A549 (cell line): ENCODE data around the gene ICAM5. TPM values are rescaled to one million over a fixed set of nuclear protein-coding genes. Genes with fewer than 3 reads are reported as not detected.

Experiments
- ATAC-seq, 2 experiments: fragments of 200-7000 bp in 1 of 2; fragments of >200 bp in 1 of 2; cut with Nextera tagmentation in 1 of 2; cut with Tn5 transposase in 1 of 2; 3 replicates each; pipeline versions ENCODE4 v1.8.0 to v1.9.1; 2018 to 2020; ENCODE audit warnings: mild to moderate bottlenecking in 1 of 2, moderate library complexity in 1 of 2
- CTCF ChIA-PET: fragments of 300-600 bp; sonication (Branson Sonifier 250); formaldehyde crosslinking; extraction: SDS; loops from one replicate; lab custom pipeline; 2021; ENCODE audit warnings: antibody characterized with exemption, inconsistent platforms; lab: Yijun Ruan, JAX
- POLR2A ChIA-PET: fragments of 350-600 bp; formaldehyde crosslinking; extraction: SDS; loops from one replicate; lab custom pipeline; 2021; ENCODE audit warnings: antibody characterized with exemption, inconsistent platforms; lab: Yijun Ruan, JAX
- DNase-seq, 2 experiments: peaks; one replicate each; pipeline versions ENCODE4 v3.0.0 to v3.0.0-alpha.2; 2011 to 2016; ENCODE audit warnings: low read depth in 1 of 2, low spot score in 1 of 2
- FAIRE-seq: peaks from 2 replicates; lab custom pipeline; 2011; peaks lifted over from hg19 to GRCh38; lab: Jason Lieb, UNC
- H3K27ac ChIP-seq, 2 experiments: fragments of >200 bp; sonication (Bioruptor Twin); formaldehyde crosslinking; 3 replicates each; pipeline ENCODE4 v1.5.1; 2016 to 2017
- H3K4me1 ChIP-seq: fragments of >200 bp; sonication (Bioruptor Twin); formaldehyde crosslinking; 3 replicates; pipeline ENCODE4 v1.6.1; 2016
- H3K4me2 ChIP-seq: fragments of >200 bp; sonication (Bioruptor Twin); formaldehyde crosslinking; 3 replicates; pipeline ENCODE4 v1.6.1; 2016
- H3K4me3 ChIP-seq: fragments of >200 bp; sonication (Bioruptor Twin); formaldehyde crosslinking; 3 replicates; pipeline ENCODE4 v1.5.1; 2016
- H3K9me3 ChIP-seq: fragments of >200 bp; sonication (Bioruptor Twin); formaldehyde crosslinking; 3 replicates; pipeline ENCODE4 v1.6.1; 2016
- BCL3 ChIP-seq: fragments of >200 bp; sonication (Bioruptor Twin); formaldehyde crosslinking; IDR thresholded peaks from 3 replicates; pipeline ENCODE4 v1.6.1; 2016
- CEBPB ChIP-seq, 2 experiments: fragments of >200 bp in 1 of 2; sonication (Bioruptor Twin) in 1 of 2; formaldehyde crosslinking in 1 of 2; IDR thresholded peaks; 2 replicates each; pipeline ENCODE4 v1.6.1; 2012 to 2016
- CTCF ChIP-seq: fragments of >200 bp; sonication (Bioruptor Twin); formaldehyde crosslinking; IDR thresholded peaks from 3 replicates; pipeline ENCODE4 v1.5.1; 2016
- E2F6 ChIP-seq: IDR thresholded peaks from 2 replicates; pipeline ENCODE4 v1.6.1; 2012; ENCODE audit warnings: low read depth, borderline replicate concordance
- EHF ChIP-seq: fragments of 250-450 bp; sonication (Bioruptor Pico); IDR thresholded peaks from 2 replicates; pipeline ENCODE4 v1.5.0; 2020; ENCODE audit warnings: mild to moderate bottlenecking
- ELK1 ChIP-seq: fragments of 150-350 bp; IDR thresholded peaks from 2 replicates; pipeline ENCODE4 v1.6.1; 2014; ENCODE audit warnings: low read depth, mild to moderate bottlenecking, low read length
- ESRRA ChIP-seq: fragments of 150-350 bp; IDR thresholded peaks from 2 replicates; pipeline ENCODE4 v1.6.1; 2014; ENCODE audit warnings: mild to moderate bottlenecking, low read length, borderline replicate concordance
- FOXS1 ChIP-seq: fragments of 250-450 bp; sonication (Bioruptor Pico); IDR thresholded peaks from 2 replicates; pipeline ENCODE4 v1.5.0; 2020; ENCODE audit warnings: mild to moderate bottlenecking, moderate library complexity
- HES2 ChIP-seq: fragments of >200 bp; sonication (Bioruptor Twin); formaldehyde crosslinking; IDR thresholded peaks from 2 replicates; pipeline ENCODE4 v1.6.1; 2016
- HOXA7 ChIP-seq: fragments of 250-450 bp; sonication (Bioruptor Pico); IDR thresholded peaks from 2 replicates; pipeline ENCODE4 v1.5.0; 2020; ENCODE audit warnings: mild to moderate bottlenecking, moderate library complexity
- JUNB ChIP-seq: fragments of >200 bp; sonication (Bioruptor Twin); formaldehyde crosslinking; IDR thresholded peaks from 2 replicates; pipeline ENCODE4 v1.6.1; 2016
- KDM1A ChIP-seq: fragments of 200-600 bp; sonication (generic); IDR thresholded peaks from 2 replicates; pipeline ENCODE4 v1.6.1; 2016; ENCODE audit warnings: low read depth, mild to moderate bottlenecking
- MAX ChIP-seq: IDR thresholded peaks from 2 replicates; pipeline ENCODE4 v1.6.1; 2012
- NFE2L2 ChIP-seq: fragments of 150-350 bp; conservative IDR thresholded peaks from 2 replicates; pipeline ENCODE4 v1.6.1; 2014; ENCODE audit warnings: low read length
- PHF8 ChIP-seq: fragments of 200-600 bp; sonication (generic); IDR thresholded peaks from 2 replicates; pipeline ENCODE4 v1.6.1; 2016; ENCODE audit warnings: low read depth, mild to moderate bottlenecking, antibody characterized with exemption, moderate library complexity, borderline replicate concordance
- POLR2A ChIP-seq: IDR thresholded peaks from 2 replicates; pipeline ENCODE4 v1.6.1; 2012; ENCODE audit warnings: mild to moderate bottlenecking, low read length
- RAD21 ChIP-seq, 2 experiments: fragments of >200 bp in 1 of 2; sonication (Bioruptor Twin) in 1 of 2; formaldehyde crosslinking in 1 of 2; IDR thresholded peaks in 1 of 2; conservative IDR thresholded peaks in 1 of 2; 2 replicates in 1 of 2; 3 replicates in 1 of 2; pipeline ENCODE4 v1.6.1; 2012 to 2018; ENCODE audit warnings: inconsistent platforms in 1 of 2
- RCOR1 ChIP-seq: fragments of 150-350 bp; IDR thresholded peaks from 2 replicates; pipeline ENCODE4 v1.6.1; 2014; ENCODE audit warnings: antibody characterized with exemption, low read length, low read depth
- REST ChIP-seq: fragments of 200-600 bp; sonication (generic); IDR thresholded peaks from 2 replicates; pipeline ENCODE4 v1.6.1; 2016; ENCODE audit warnings: antibody characterized with exemption, mild to moderate bottlenecking, moderate library complexity
- RFX5 ChIP-seq: fragments of 450-650 bp; IDR thresholded peaks from 2 replicates; pipeline ENCODE4 v1.7.1; 2014; ENCODE audit warnings: antibody characterized with exemption, mild to moderate bottlenecking, moderate library complexity
- ZFP36 ChIP-seq: fragments of 450-650 bp; IDR thresholded peaks from 2 replicates; pipeline ENCODE4 v1.6.1; 2014; ENCODE audit warnings: borderline replicate concordance; ENCODE audit not compliant: partially characterized antibody
- WGBS: methylation state at CpG from one replicate; pipeline ENCODE4 v1.1.6; 2017; ENCODE audit errors: missing lambda C conversion rate; 5-methylcytosine and 5-hydroxymethylcytosine counted together
- polyA plus RNA-seq, 4 experiments: library from polyadenylated mRNA; depleted of rRNA in 3 of 4; stranded (reverse); fragments of >200 nt; fragmentation: RNase III in 1 of 4; extraction: RNeasy Plus Mini Kit Qiagen cat#74134 plus additional on column Dnase treatment in 1 of 4; gene quantifications; 2 replicates in 3 of 4; 3 replicates in 1 of 4; pipeline ENCODE4 v1.2.3, GENCODE V29; 2011 to 2017

Gene ICAM5
- polyA plus RNA-seq, 2 of the 4 experiments (the other 2 are of a cell fraction): 0.35 to 0.77 TPM

- no peak overlapping the region for H3K4me3 ChIP-seq
- H3K9me3 ChIP-seq: no peaks in the 10 kb centered on the region
- CTCF ChIA-PET: interaction anchor here (0.6 kb wide), 1 partner anchor 558 kb away, joined by 3 read pairs; no protein-coding TSS in a partner anchor
- H3K4me2 ChIP-seq: no peak overlapping the region
- WGBS: 95% methylated on average over 21 of the region's 41 CpGs
- FAIRE-seq (no peak), ATAC-seq (no peak), DNase-seq (no peak)
- TF ChIP-seq NFE2L2 (no peak), FOXS1 (no peak), RFX5 (no peak), ZFP36 (no peak), JUNB (no peak), ESRRA (no peak), CEBPB (IDR thresholded peaks at IDR 0.05) (no peak), POLR2A (no peak), HES2 (no peak), ELK1 (no peak), KDM1A (no peak), E2F6 (no peak), BCL3 (no peak)
- POLR2A ChIA-PET: no interaction called here
- H3K27ac ChIP-seq: no peak overlapping the region
- H3K4me1 ChIP-seq: peaks cover 9% of the 10 kb centered on the region; the same call in 1 of the 3 replicates
These were observed 39.0 kb downstream of the ICAM5 start for GRCh38 chr19:10328558-10329429.

GRCh38 chr19:10329555-10329954 is 39.8 kb downstream of the ICAM5 start:
- Histone ChIP-seq H3K4me1 (peaks cover 9% of the 10 kb centered on the region; the same call in 1 of the 3 replicates), H3K4me2 (no peak overlapping the region), H3K4me3 (no peak overlapping the region), H3K9me3 (no peaks in the 10 kb centered on the region), H3K27ac (no peak overlapping the region)
- DNase-seq (no peak), ATAC-seq (no peak), FAIRE-seq (no peak)
- POLR2A ChIA-PET: no interaction called here
- TF ChIP-seq HOXA7 (CRISPR knock-in tag) (no peak), EHF (CRISPR knock-in tag) (no peak), HES2 (no peak), REST (no peak), RAD21 (conservative IDR thresholded peaks at IDR 0.05 in 1 of 2, IDR thresholded peaks at IDR 0.05 in 1 of 2) (no peak), FOXS1 (no peak), POLR2A (no peak), RFX5 (no peak), MAX (no peak), PHF8 (no peak), RCOR1 (no peak), CTCF (no peak)
- 90% methylated on average over 9 of the region's 13 CpGs for WGBS
- CTCF ChIA-PET: interaction anchor here (0.6 to 2.4 kb wide), 3 partner anchors 59 to 557 kb away, joined by 3 to 6 read pairs (median 4); no protein-coding TSS in a partner anchor
